ENCODE measurements around the gene CPED1.
"Not testable (repeated sequence)": the region's sequence is repeated elsewhere in the genome, so short reads cannot be mapped to it uniquely, and the experiment has no call there.

CPED1 gene

DNA sequence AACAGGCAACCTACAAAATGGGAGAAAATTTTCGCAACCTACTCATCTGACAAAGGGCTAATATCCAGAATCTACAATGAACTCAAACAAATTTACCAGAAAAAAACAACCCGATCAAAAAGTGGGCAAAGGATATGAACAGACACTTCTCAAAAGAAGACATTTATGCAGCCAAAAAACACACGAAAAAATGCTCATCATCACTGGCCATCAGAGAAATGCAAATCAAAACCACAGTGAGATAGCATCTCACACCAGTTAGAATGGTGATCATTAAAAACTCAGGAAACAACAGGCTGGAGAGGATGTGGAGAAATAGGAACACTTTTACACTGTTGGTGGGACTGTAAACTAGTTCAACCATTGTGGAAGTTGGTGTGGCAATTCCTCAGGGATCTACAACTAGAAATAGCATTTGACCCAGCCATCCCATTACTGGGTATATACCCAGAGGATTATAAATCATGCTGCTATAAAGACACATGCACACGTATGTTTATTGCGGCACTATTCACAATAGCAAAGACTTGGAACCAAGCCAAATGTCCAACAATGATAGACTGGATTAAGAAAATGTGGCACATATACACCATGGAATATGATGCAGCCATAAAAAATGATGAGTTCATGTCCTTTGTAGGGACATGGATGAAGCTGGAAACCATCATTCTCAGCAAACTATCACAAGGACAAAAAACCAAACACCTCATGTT lies 264.2 kb downstream of the CPED1 start:
- not testable (repeated sequence) for DNase-seq (ENCODE audit: low read depth)

DNA sequence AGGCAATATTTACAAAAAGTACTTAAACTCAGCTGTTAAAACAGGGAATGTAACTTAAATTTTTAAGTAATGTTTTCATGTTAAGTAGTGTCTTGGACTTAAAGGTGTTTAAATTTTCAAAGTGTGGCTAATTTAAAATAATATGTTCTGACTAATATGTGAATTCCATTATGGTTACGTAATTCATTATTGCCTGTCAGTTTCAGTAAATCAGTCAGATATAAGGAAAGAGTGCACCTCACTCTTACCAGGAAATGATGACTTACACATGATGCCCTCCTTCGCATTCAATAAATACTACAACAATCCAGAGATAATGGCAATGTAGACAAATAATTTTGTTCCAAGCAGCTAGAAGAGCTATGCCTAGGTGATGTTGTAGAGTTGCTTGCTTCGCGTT lies 271.3 kb downstream of the CPED1 start:
- DNase-seq (ENCODE audit: low read depth), result no peak

DNA sequence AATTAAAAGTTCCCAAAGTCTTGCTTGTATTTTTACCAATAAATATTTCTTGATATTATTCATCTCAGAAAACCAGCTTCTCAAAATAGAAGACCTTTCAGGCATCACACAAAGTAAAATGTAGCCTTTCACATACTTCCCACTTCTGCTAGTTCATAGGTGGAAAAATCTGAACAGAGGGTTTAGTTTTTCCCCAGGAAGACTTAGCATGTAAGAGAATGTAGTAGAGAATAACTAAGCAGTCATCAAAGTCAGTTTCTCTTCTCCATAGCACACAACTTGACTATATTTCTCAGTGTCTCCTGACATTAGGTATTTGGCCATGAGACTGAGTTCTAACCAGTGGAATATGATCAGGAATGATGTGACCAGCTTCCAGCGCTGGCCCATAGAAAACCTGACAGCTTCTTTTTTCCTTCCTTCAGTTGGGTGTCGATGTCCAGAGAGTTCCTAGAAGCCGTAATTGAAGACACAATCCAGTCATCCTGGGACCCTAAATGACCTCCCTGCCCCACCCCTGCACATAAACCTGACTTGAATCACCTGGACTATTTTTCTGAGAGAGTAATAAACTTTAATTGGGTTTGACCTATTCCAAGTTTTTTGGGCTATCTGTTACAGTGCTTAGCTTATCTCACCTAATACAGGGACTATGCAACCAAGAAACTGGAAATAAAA lies 272.8 kb downstream of the CPED1 start:
- DNase-seq (ENCODE audit: low read depth), result no peak

DNA sequence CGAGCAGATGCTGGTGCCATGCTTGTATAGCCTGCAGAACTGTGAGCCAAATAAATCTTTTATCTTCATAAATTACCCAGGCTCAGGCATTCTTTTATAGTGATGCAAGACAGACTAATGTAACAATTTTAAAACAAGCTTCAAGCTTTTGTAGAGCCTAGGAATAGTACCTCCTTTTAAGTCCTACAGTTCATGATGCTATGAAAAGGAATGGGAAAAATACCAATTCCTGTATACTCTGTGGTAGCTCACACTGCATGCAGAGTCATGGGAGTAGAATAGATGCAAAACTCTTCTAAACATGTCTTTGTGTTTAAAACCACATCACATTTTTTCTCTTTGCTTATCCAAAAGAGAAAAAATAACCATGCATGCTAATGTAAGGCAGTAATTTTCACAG lies 273.7 kb downstream of the CPED1 start:
- DNase-seq (ENCODE audit: low read depth), result no peak

DNA sequence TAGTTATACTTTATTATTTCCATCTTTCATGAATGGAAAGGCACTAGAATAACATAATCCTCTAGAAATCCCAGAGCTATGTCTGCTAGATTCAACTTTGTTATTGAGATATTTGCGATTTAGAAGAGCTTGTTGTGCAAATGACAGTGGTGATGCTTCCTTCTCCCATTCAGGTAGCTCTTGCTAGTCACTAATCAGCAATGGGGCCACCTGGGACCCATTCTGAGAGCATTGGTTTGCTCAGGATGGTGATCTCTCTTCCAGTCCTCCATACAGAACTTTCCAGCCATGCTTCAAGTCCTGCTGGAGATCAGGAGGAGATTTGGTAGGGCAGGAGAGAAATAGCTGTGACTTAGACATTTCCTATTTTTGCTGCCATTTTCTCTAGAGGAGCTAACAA lies 274.5 kb downstream of the CPED1 start:
- no peak for DNase-seq (ENCODE audit: low read depth)

DNA sequence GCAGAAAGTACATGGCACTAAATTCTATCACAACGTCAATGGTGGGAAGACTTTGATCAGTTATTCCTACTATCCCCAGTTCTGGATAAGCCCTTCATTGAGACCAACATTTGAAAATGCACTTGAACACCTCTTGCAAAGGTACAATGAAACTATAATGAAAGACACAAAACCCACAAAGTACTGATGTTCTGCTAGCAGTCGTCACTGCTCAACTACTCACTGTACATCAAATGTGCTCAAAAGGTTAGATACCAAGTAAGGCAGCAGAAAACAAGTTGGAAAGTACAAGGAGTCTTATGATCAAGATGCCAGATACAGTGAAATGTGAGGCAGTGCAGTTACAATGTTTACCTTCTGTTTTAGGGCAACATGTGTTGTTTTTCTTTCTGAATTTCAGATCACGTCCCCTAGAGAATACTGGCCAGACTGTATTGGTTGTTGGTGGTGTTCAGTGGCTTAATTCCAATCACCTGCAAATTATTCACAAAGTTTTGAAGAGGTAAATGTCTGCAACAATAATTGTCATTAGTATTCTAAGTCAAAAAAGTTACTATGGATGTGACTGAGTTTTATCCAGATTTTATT lies 277.9 kb downstream of the CPED1 start:
- DNase-seq (ENCODE audit: low read depth), result no peak

DNA sequence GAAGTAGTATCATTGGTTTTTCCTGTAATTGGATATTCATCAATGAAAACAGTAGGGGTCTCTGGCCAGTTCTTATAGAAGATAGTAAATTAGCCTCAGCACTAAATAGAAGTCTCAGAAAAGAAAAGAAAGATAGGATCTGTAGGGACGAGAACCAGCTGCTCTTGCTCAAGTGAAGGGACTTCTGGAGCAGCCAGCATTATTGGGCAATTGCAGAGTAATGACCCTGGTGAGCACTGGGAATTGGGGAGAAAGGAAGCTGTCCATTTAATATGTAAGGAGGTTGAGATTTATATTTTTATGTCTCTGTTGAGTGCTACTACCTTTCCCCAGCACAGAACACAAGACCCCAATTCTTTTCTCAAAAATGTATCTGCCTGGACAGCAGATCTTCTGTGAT lies 279.1 kb downstream of the CPED1 start:
- no peak for DNase-seq (ENCODE audit: low read depth)

DNA sequence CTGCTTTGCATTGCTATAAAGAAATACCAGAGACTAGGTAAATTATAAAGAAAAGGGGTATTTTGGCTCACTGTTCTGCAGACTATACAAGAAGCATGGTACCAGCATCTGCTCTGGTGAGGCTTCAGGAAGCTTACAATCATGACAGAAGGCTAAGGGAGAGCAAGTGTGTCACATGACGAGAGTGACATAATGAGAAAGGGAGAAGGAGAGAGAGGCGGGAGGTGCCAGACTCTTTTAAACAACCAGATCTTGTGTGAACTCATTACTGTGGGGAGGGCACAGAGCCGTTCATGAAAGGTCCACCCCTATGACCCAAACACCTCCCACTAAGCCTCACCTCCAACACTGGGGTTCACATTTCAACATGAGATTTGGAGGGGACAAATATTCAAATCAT lies 281.3 kb downstream of the CPED1 start:
- no peak for DNase-seq (ENCODE audit: low read depth)

DNA sequence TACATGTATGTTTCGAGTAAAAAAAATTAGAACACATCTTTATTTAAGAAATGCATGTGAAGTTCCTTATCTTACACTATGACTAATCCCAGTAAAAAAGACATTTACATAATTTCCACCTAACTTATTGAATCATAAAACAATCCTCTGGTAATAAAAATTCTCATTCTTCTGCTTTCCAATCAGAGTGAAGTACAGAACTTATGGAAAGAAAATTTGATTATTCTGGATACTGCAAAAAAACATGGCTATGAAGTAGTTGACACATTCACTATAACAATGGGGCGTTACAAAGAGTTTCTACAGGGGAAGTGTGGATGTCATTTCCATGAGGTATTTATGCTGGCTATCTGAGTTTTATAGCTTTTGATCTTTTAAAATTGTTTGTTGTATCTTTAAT lies 282.6 kb downstream of the CPED1 start:
- no peak for DNase-seq (ENCODE audit: low read depth)

DNA sequence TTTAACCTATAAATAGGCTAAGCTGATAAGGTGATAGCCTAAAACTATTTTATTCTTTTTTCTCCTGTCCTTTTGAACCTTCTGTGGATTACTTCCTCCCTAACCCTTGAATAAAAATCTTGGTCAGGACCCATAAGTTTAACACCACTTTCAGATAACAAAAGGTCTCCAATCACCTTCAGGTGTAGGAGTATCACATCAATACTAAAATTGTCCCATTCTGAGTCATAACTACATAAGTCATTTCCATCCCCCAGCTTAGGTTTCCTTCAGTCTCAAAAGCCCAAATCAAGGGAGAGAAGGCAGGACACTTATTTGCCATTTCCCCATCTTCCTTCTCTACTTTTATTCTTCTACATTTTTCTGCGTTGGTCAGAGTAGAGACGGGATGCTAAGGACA lies 283.4 kb downstream of the CPED1 start:
- no peak for DNase-seq (ENCODE audit: low read depth)

DNA sequence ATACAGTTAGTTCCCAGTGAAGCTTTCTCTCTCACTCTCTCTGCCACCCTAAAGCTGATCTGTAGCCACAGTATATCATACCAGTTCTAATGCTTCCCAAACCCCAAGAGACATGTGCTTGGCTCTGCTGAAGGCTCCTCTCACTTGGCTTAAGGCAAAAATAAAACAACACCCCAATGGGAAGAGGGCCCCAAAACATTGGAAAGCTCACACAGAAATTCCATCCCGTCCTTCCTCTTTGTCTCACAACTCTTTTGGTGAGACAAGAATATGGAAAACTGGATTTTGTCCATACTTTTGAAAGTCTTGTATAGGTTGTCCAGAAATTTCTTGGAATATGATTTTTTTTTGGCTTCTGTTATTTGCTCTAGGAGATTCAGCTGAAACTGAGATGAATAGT lies 284.2 kb downstream of the CPED1 start:
- no peak for DNase-seq (ENCODE audit: low read depth)

DNA sequence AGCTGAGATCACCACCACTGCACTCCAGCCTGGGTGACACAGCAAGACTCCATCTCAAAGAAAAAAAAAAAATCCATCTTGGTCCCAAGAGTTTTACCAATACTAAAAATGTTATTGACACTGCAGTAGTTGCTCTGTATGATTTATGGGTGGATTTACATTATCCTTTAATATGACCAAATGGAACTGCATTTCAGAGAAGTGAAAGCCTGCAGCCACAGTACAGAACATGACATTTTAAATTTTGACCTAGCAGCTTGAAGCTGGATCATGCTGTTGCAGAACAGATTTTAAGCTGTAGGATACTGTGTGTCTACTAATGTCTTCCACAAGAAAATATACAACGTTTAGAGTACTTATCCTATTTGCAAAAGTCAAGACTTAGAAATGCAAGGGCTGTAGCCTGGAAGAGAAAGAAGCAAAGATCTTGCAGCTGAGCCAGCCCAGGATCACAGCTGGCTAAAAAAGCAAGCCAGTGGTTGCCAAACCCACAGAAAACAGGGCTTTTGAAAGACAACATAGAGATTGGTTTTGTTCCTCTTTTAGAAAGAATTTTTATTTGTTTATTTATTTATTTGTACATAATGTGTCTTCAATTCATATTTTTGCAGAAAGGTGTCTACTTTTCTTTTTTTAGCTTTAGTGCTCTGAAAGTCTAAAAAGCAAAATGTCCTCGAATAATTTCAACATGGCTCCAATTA lies 285.1 kb downstream of the CPED1 start:
- DNase-seq (ENCODE audit: low read depth), result no peak

DNA sequence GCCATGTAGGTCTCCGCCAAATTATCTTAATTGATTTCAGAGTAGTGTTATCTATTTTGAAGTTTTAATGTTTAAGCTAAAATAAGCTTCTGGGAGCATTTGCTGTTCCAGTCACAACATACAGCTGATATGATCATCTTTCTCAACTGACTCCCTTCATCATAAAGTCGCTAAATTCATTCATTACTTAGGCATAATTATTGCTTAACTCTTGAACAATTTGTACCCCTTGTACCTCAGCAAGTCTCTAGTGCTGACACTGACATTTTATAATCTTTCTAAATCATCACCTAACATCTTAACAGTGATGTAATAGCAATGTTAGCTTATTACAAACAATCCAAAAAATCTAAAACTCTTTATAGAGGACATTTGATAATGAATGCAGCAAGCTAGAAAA lies 286.0 kb downstream of the CPED1 start:
- no peak for DNase-seq (ENCODE audit: low read depth)

DNA sequence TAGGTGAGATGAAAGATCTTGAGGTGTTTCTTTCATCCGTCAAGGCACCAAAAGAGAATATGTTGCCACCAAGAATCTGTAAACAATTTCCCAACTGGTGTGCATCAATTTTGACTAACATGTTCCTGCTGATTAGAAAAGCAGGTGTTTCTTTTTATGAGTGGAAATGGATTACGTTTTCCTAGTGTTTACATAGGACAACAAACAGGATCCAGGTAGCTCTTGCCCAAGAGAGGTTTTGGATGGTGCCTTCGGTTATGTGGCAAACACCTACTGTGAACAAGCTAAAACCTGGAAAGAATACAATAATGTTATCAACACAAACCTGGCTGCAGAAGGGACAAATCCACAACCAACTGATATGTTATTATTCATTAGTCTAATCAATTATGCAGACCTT lies 286.7 kb downstream of the CPED1 start:
- DNase-seq (ENCODE audit: low read depth), result no peak

DNA sequence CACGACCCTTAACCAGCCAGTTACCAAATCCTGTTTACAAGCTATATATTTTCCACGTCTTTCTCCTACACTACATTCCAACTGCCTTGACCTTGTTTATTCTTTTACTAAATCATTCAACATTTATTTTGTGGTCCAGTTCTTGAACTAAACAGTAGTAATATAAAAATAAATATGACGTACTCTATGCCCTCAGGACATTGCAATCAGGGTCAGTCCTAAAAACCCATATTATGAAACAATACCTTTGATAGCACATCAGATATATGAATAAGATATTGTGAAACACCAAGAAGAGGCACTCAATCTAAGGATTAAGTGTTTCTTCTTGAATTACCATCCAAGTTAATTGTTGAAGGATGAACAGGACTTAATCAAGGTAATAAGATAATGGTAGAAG lies 287.8 kb downstream of the CPED1 start:
- no peak for DNase-seq (ENCODE audit: low read depth)

DNA sequence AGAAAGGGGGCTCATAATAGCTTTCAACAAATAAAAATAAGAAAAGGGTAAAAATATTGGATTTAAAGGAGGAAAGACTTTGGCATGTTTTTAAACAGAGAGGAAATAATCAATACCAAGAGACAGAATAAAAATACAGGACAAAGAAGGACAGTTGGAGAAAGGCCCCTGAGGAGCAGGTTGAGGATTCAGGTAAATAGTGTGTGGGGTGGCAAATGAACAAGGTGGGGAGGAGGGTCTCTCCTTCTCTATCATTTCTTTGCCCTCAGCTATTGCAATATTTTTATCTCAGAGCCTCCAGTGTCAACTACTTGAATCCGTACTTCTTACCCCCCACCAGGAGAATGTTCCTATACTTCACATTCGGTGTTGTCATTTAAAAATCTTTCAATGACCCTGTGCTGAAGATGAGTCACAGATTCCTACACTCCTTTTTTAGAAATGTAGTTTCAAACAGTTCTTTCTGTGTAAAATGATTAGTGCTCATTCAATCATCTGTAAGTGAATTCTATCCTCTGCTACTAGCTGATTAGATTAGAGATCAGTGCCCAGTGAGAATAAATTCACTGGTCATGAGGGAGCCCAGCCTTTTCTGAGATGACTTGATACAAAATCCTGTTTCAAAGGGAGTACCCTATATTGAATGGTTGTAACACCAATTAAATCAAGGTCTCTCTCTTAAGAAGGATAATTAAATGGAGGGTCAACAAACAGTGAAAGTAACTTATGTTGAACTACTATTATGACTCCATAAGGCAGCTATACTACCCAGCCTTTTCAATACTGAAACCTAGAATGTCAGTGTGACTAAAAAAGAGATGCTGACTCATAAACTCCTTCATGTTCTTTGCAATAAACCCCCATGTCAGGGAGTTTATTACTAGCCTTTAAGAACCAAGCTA lies 289.9 kb downstream of the CPED1 start:
- no peak for DNase-seq (ENCODE audit: low read depth)

DNA sequence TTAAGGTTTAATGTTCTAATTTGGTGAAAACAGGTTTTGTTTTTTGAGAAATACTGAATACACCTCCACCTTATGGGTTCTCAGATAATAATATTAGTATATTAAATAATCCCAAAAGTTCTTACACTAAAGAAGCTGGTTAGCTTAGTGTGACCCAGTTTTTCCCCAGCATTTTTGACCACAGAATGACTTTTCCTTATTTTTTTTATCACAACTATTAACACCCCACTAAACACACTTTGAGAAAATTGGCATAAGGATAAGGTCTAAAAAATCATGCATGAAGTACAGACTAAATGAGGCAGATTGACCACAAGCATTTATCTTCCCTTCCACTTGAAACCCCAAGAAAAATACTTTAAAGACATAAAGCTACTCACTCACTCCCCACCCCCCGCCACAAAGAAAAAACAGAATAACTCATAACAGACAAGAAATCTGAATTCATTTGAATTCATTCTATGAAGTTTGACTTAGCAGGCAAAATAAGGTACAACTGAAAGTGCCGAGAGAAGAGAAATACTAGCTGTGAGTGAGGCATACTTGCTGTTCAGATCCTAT lies 290.6 kb downstream of the CPED1 start:
- no peak for DNase-seq (ENCODE audit: low read depth)

DNA sequence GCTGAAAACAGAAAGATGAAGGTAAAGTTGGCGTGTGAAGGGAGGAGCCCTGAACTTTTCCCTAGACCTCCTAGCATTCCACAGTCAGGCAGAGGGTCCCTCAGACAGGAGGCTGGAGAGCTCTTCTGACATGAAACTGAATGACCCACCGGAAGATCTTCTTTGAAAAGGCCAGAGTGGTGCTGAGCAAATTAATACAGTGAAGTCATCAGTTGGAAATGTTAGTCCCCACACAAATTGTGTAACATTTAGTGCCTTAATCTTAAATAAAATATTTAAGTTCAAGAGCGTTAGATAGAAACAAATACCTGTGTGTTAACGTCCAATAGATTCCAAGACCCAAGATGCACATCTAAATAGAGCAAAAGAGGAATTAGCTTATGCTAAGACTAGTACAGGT lies 291.3 kb downstream of the CPED1 start:
- DNase-seq (ENCODE audit: low read depth), result no peak

DNA sequence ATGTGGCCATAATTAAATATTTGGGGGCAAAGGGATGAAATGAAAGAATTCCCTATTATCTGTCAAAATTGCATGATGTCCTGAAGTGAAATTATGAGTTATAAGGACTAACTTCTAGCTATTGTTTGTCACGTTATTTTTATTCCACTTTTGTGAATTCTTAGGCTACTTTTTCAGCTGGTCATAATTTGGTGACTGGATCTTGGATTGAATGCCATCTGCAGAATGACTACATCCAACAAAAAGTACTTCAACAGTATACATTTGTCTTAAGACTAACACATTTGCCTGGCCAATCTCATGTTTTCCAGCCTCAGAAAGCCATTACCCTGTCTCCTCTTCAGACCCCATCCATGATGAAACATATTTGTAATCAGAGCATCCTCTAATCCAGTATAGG lies 292.1 kb downstream of the CPED1 start:
- DNase-seq (ENCODE audit: low read depth), result no peak

DNA sequence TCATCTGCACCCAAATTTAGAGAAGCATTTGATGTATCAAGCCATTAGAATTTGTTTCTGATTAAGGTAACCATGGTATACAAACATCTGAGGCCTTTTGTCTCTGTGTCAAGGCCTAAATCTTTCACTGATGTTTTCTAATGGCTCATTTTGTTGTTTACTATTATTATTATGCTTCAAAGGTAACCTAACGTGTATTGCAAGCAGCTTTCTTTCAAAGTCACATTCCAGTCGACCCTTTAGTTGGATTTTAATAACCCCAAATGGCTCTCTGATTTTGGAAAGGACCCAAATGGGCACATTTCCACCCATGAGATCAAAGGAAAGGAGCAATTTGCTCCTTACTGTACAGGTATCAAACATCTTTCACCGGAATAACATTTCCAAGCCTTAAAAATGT lies 293.6 kb downstream of the CPED1 start:
- no peak for DNase-seq (ENCODE audit: low read depth)

DNA sequence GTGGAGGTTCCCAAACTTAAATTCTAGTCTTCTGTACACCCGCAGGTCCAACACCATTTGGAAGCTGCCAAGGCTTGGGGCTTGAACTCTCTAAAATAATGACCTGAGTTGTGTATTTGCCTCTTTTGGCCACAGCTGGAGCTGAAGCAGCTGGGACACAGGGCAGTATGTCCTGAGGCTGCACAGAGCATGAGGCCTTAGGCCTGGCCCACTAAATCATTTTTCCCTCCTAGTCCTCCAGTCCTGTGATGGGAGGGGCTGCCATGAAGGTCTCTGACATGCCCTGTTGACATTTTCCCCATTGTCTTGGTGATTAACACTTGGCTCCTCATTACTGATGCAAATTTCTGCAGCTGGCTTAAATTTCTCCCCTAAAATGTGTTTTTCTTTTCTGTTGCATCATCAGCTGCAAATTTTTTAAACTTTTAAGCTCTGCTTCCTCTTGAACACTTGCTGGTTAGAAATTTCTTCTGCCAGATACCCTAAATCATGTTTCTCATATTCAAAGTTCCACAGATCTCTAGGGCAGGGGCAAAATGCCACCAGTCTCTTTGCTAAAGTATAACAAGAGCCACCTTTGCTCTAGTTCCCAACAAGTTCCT lies 296.7 kb downstream of the CPED1 start:
- no peak for DNase-seq (ENCODE audit: low read depth)
